GM12874 (cell line): ENCODE data around the gene PITPNC1.

Source experiments
- CTCF ChIP-seq: IDR thresholded peaks from 2 replicates; pipeline ENCODE4 v1.5.1; 2011; ENCODE audit warnings: low read depth, mild to moderate bottlenecking, control low read depth, low read length, moderate library complexity; ENCODE audit not compliant: insufficient read depth

Gene PITPNC1

GRCh38 chr17:67492824-67493517 is 115.9 kb downstream of the PITPNC1 start:
- no peak for TF ChIP-seq CTCF

GRCh38 chr17:67493812-67494211 is 116.7 kb downstream of the PITPNC1 start:
- no peak for TF ChIP-seq CTCF

GRCh38 chr17:67496286-67496685 is 119.2 kb downstream of the PITPNC1 start:
- TF ChIP-seq CTCF, result no peak

GRCh38 chr17:67499685-67500084 is 122.6 kb downstream of the PITPNC1 start:
- no peak for TF ChIP-seq CTCF

- TF ChIP-seq CTCF, result no peak
Measured at GRCh38 chr17:67500261-67500660, 123.2 kb downstream of the PITPNC1 start.

GRCh38 chr17:67500677-67501300 is 123.7 kb downstream of the PITPNC1 start:
- no peak for TF ChIP-seq CTCF

GRCh38 chr17:67502151-67502550 is 125.1 kb downstream of the PITPNC1 start:
- TF ChIP-seq CTCF, result no peak
